ENCODE results near the gene AKAP8.

The AKAP8 gene

GRCh38 chr19:15330801-15331418 lies 48.7 kb downstream of the AKAP8 start:
- DNase-seq, result no peak

GRCh38 chr19:15328312-15328711 lies 51.3 kb downstream of the AKAP8 start:
- DNase-seq, result no peak

GRCh38 chr19:15324791-15325519 lies 54.6 kb downstream of the AKAP8 start:
- no peak for DNase-seq

- no peak for DNase-seq
These were observed 55.9 kb downstream of the AKAP8 start for GRCh38 chr19:15323496-15324235.

GRCh38 chr19:15321739-15322138 lies 57.8 kb downstream of the AKAP8 start:
- no peak for DNase-seq

- no peak for DNase-seq
These were observed 59.5 kb downstream of the AKAP8 start for GRCh38 chr19:15320116-15320515.

GRCh38 chr19:15318241-15318691 lies 61.3 kb downstream of the AKAP8 start:
- no peak for DNase-seq

GRCh38 chr19:15317392-15318071 lies 62.1 kb downstream of the AKAP8 start:
- DNase-seq, result no peak

GRCh38 chr19:15316498-15316897 lies 63.1 kb downstream of the AKAP8 start:
- no peak for DNase-seq

GRCh38 chr19:15315101-15315500 lies 64.5 kb downstream of the AKAP8 start:
- DNase-seq, result no peak

GRCh38 chr19:15313649-15314279 lies 65.8 kb downstream of the AKAP8 start:
- DNase-seq, result no peak

- DNase-seq, result no peak
These were observed 72.4 kb downstream of the AKAP8 start for GRCh38 chr19:15307169-15307568.

GRCh38 chr19:15305582-15306334 lies 73.8 kb downstream of the AKAP8 start:
- no peak for DNase-seq

GRCh38 chr19:15304140-15304705 lies 75.4 kb downstream of the AKAP8 start:
- DNase-seq, result no peak

Data from eye (tissue), 1 donor.